H9 (cell line): ENCODE data around the gene KANK4. TPM values are rescaled to one million over a fixed set of nuclear protein-coding genes. Genes with fewer than 3 reads are reported as not detected.

Experiments used
- DNase-seq: peaks from one replicate; pipeline ENCODE4 v3.0.0-alpha.2; 2017
- H2AFZ ChIP-seq: one replicate; pipeline ENCODE4 v1.6.1; 2013; ENCODE audit warnings: mild to moderate bottlenecking, low read length, control low read depth, moderate library complexity
- H2AK5ac ChIP-seq: 2 replicates; pipeline ENCODE4 v1.6.1; 2013; ENCODE audit warnings: low read length, control low read depth, mixed read lengths; ENCODE audit not compliant: insufficient read length
- H2BK120ac ChIP-seq: one replicate; pipeline ENCODE4 v1.6.1; 2013; ENCODE audit warnings: low read depth, mild to moderate bottlenecking, low read length, control low read depth, inconsistent platforms; ENCODE audit not compliant: poor library complexity, severe bottlenecking
- H2BK12ac ChIP-seq: 2 replicates; pipeline ENCODE4 v1.6.1; 2013; ENCODE audit warnings: low read length, control low read depth, mixed read lengths, low read depth; ENCODE audit not compliant: insufficient read length
- H2BK15ac ChIP-seq: 2 replicates; pipeline ENCODE4 v1.6.1; 2013; ENCODE audit warnings: low read depth, low read length, control low read depth
- H2BK20ac ChIP-seq: one replicate; pipeline ENCODE4 v1.6.1; 2013; ENCODE audit warnings: low read depth, mild to moderate bottlenecking, low read length, control low read depth, inconsistent platforms; ENCODE audit not compliant: poor library complexity, severe bottlenecking
- H2BK5ac ChIP-seq: 2 replicates; pipeline ENCODE4 v1.6.1; 2013; ENCODE audit warnings: low read length, control low read depth, mixed read lengths; ENCODE audit not compliant: insufficient read length
- H3K14ac ChIP-seq: 2 replicates; pipeline ENCODE4 v1.6.1; 2013; ENCODE audit warnings: low read length, control low read depth; ENCODE audit not compliant: insufficient read depth
- H3K18ac ChIP-seq: 2 replicates; pipeline ENCODE4 v1.6.1; 2013; ENCODE audit warnings: low read depth, mild to moderate bottlenecking, mixed read lengths, low read length, control low read depth; ENCODE audit not compliant: insufficient read length
- H3K23ac ChIP-seq: 2 replicates; pipeline ENCODE4 v1.6.1; 2013; ENCODE audit warnings: low read length, control low read depth, mixed read lengths, low read depth; ENCODE audit not compliant: insufficient read length
- H3K23me2 ChIP-seq: 2 replicates; pipeline ENCODE4 v1.6.1; 2013; ENCODE audit warnings: low read depth, mild to moderate bottlenecking, mixed read lengths, low read length, control low read depth; ENCODE audit not compliant: insufficient read length, poor library complexity, severe bottlenecking
- H3K27ac ChIP-seq: 2 replicates; pipeline ENCODE4 v1.5.1; 2013; ENCODE audit warnings: low read length, control low read depth, mixed read lengths, low read depth; ENCODE audit not compliant: insufficient read length
- H3K27me3 ChIP-seq: 2 replicates; pipeline ENCODE4 v1.6.1; 2013; ENCODE audit warnings: low read length, control low read depth, inconsistent platforms; ENCODE audit not compliant: insufficient read depth
- H3K4ac ChIP-seq: 2 replicates; pipeline ENCODE4 v1.6.1; 2013; ENCODE audit warnings: low read depth, mild to moderate bottlenecking, control low read depth, inconsistent platforms, low read length, moderate library complexity
- H3K4me1 ChIP-seq: 2 replicates; pipeline ENCODE4 v1.6.1; 2013; ENCODE audit warnings: low read length, control low read depth, inconsistent platforms; ENCODE audit not compliant: insufficient read depth
- H3K4me2 ChIP-seq: 2 replicates; pipeline ENCODE4 v1.6.1; 2013; ENCODE audit warnings: low read length, control low read depth, mixed read lengths; ENCODE audit not compliant: insufficient read length, insufficient read depth
- H3K56ac ChIP-seq: 2 replicates; pipeline ENCODE4 v1.6.1; 2013; ENCODE audit warnings: low read depth, mild to moderate bottlenecking, mixed read lengths, low read length, control low read depth; ENCODE audit not compliant: insufficient read length
- H3K79me1 ChIP-seq: 2 replicates; pipeline ENCODE4 v1.6.1; 2013; ENCODE audit warnings: low read depth, mild to moderate bottlenecking, moderate library complexity, low read length, control low read depth, inconsistent platforms; ENCODE audit not compliant: insufficient read depth, poor library complexity, severe bottlenecking
- H3K79me2 ChIP-seq: 2 replicates; pipeline ENCODE4 v1.6.1; 2013; ENCODE audit warnings: low read length, control low read depth, inconsistent platforms; ENCODE audit not compliant: insufficient read depth
- H3K9ac ChIP-seq: 2 replicates; pipeline ENCODE4 v1.6.1; 2013; ENCODE audit warnings: low read length, control low read depth, mixed read lengths; ENCODE audit not compliant: insufficient read length; ENCODE audit errors: extremely low read depth
- H3K9me3 ChIP-seq: one replicate; pipeline ENCODE4 v1.6.1; 2013; ENCODE audit warnings: low read depth, low read length, inconsistent platforms; ENCODE audit not compliant: control insufficient read depth
- H3T11ph ChIP-seq: one replicate; pipeline ENCODE4 v1.6.1; 2013; ENCODE audit warnings: mild to moderate bottlenecking, low read length, control low read depth, inconsistent platforms
- H4K20me1 ChIP-seq: one replicate; pipeline ENCODE4 v1.6.1; 2013; ENCODE audit not compliant: control insufficient read depth, insufficient read length, insufficient read depth
- H4K5ac ChIP-seq: 2 replicates; pipeline ENCODE4 v1.6.1; 2013; ENCODE audit warnings: low read depth, mild to moderate bottlenecking, mixed read lengths, low read length, control low read depth; ENCODE audit not compliant: insufficient read length
- H4K8ac ChIP-seq: replicated peaks from 2 replicates; pipeline ENCODE4 v1.6.1; 2013; ENCODE audit warnings: low read length, control low read depth, mixed read lengths, low read depth; ENCODE audit not compliant: insufficient read length
- H4K91ac ChIP-seq: 2 replicates; pipeline ENCODE4 v1.6.1; 2013; ENCODE audit warnings: low read depth, mild to moderate bottlenecking, moderate library complexity, mixed read lengths, low read length, control low read depth; ENCODE audit not compliant: insufficient read length
- H3K27ac Mint-ChIP-seq, 3 experiments: 2 replicates in 2 of 3; 3 replicates in 1 of 3; pipeline ENCODE4 v1.8.0; 2020 to 2021; ENCODE audit warnings: mixed read lengths in 3 of 3, mild to moderate bottlenecking in 1 of 3, moderate library complexity in 1 of 3
- H3K27me3 Mint-ChIP-seq: 2 replicates; pipeline ENCODE4 v1.8.0; 2021; ENCODE audit warnings: low read depth, mild to moderate bottlenecking, moderate library complexity, mixed read lengths
- H3K36me3 Mint-ChIP-seq, 3 experiments: 2 replicates in 2 of 3; 3 replicates in 1 of 3; pipeline ENCODE4 v1.8.0; 2020 to 2021; ENCODE audit warnings: low read depth in 3 of 3, mixed read lengths in 3 of 3; ENCODE audit not compliant: insufficient read depth in 1 of 3
- H3K4me1 Mint-ChIP-seq, 2 experiments: 2 replicates each; pipeline ENCODE4 v1.8.0; 2020; ENCODE audit warnings: mixed read lengths in 2 of 2
- H3K4me3 Mint-ChIP-seq, 2 experiments: 2 replicates in 1 of 2; 3 replicates in 1 of 2; pipeline ENCODE4 v1.8.0; 2020 to 2021; ENCODE audit warnings: mild to moderate bottlenecking in 2 of 2, mixed read lengths in 2 of 2, moderate library complexity in 1 of 2
- H3K9me3 Mint-ChIP-seq, 2 experiments: 2 replicates in 1 of 2; 3 replicates in 1 of 2; pipeline ENCODE4 v1.8.0; 2020; ENCODE audit warnings: mild to moderate bottlenecking in 2 of 2, mixed read lengths in 2 of 2, moderate library complexity in 1 of 2
- CTCF ChIP-seq: fragments of 200-600 bp; sonication (generic); conservative IDR thresholded peaks from 3 replicates; pipeline ENCODE4 v1.8.0; 2021; ENCODE audit warnings: antibody characterized with exemption, mild to moderate bottlenecking
- WGBS: extraction: QIAGEN DNeasy Blood & Tissue Kit; methylation state at CpG from one replicate; pipeline ENCODE4 v1.1.7; 2013; ENCODE audit warnings: missing lambda C conversion rate, low lambda C conversion rate, mixed read lengths; ENCODE audit not compliant: insufficient read length; ENCODE audit errors: extremely low coverage; 5-methylcytosine and 5-hydroxymethylcytosine counted together
- total RNA-seq: library from RNA; stranded (reverse); gene quantifications from 2 replicates; pipeline ENCODE4 v1.2.1, GENCODE V29; 2021

Gene KANK4
- total RNA-seq, 1 experiment from 2014 or later: 0.15 TPM

- no peak overlapping the region for H2BK12ac ChIP-seq
- Mint-ChIP-seq H3K27ac (peak overlapping the region in 1 of 3 experiments; percentile 3; a peak in 1 of 7 replicates), H3K36me3 (peaks cover 73 to 88% (median 86%) of the 10 kb centered on the region in 3 experiments), H3K4me3 (no peak overlapping the region), H3K4me1 (peaks cover 0 to 20% of the 10 kb centered on the region in 2 experiments; a peak in 3 of 4 replicates), H3K9me3 (peaks cover 12 to 47% of the 10 kb centered on the region in 2 experiments; a peak in 4 of 5 replicates), H3K27me3 (no peaks in the 10 kb centered on the region; the same call in 1 of the 2 replicates)
- no peak overlapping the region for H3K27ac ChIP-seq
- no peak overlapping the region for H3K18ac ChIP-seq
- no peak overlapping the region for H3K14ac ChIP-seq
- no peak overlapping the region for H2BK20ac ChIP-seq
- H4K8ac ChIP-seq: no peak overlapping the region
- H2AK5ac ChIP-seq: no peak overlapping the region
- H3K9me3 ChIP-seq: no peaks in the 10 kb centered on the region
- H4K5ac ChIP-seq: no peak overlapping the region
- DNase-seq: no peak
- H3K4ac ChIP-seq: no peak overlapping the region
- no CpG with 5 or more reads among the region's 1 CpG for WGBS
- H2BK15ac ChIP-seq: no peak overlapping the region
- H3K79me1 ChIP-seq: peaks cover 4% of the 10 kb centered on the region
- H3K27me3 ChIP-seq: no peaks in the 10 kb centered on the region
- no peak overlapping the region for H3K23ac ChIP-seq
- no peak overlapping the region for H2AFZ ChIP-seq
- H3K9ac ChIP-seq: no peak overlapping the region
- peaks cover 6% of the 10 kb centered on the region; the same call in 1 of the 2 replicates for H3K79me2 ChIP-seq
- no peak overlapping the region for H2BK5ac ChIP-seq
- no peak overlapping the region for H3K4me2 ChIP-seq
- no peaks in the 10 kb centered on the region for H3K23me2 ChIP-seq
- H3K4me1 ChIP-seq: no peaks in the 10 kb centered on the region; the same call in 1 of the 2 replicates
- H3K56ac ChIP-seq: no peak overlapping the region
- H4K20me1 ChIP-seq: peaks cover 2% of the 10 kb centered on the region
- no peak overlapping the region for H2BK120ac ChIP-seq
- H3T11ph ChIP-seq: no peak overlapping the region
- TF ChIP-seq CTCF: no peak
- no peak overlapping the region for H4K91ac ChIP-seq
Observed at GRCh38 chr1:62208970-62209369, 110.3 kb downstream of the KANK4 start.
